GM21786 (cell line): ENCODE data around the gene CFAP61.

ENCODE experiments used
- ATAC-seq: cut with Tn5 transposase; IDR thresholded peaks from one replicate; pipeline ENCODE4 v1.9.1; 2021; ENCODE audit not compliant: unreplicated experiment

The CFAP61 gene

GRCh38 chr20:20266552-20266951, 214.2 kb downstream of the CFAP61 start:
- ATAC-seq: no peak

- ATAC-seq: no peak
Observed at GRCh38 chr20:20267685-20268370, 215.5 kb downstream of the CFAP61 start.

GRCh38 chr20:20271271-20271670, 218.9 kb downstream of the CFAP61 start:
- ATAC-seq: no peak

GRCh38 chr20:20272686-20273085, 220.4 kb downstream of the CFAP61 start:
- no peak for ATAC-seq

- no peak for ATAC-seq
Observed at GRCh38 chr20:20273286-20273685, 221.0 kb downstream of the CFAP61 start.

- ATAC-seq: no peak
Observed at GRCh38 chr20:20274821-20275220, 222.5 kb downstream of the CFAP61 start.

- ATAC-seq: no peak
Observed at GRCh38 chr20:20275636-20276035, 223.3 kb downstream of the CFAP61 start.

GRCh38 chr20:20276811-20277530, 224.6 kb downstream of the CFAP61 start:
- no peak for ATAC-seq

GRCh38 chr20:20277894-20278335, 225.6 kb downstream of the CFAP61 start:
- ATAC-seq: no peak

GRCh38 chr20:20286061-20286460, 233.7 kb downstream of the CFAP61 start:
- ATAC-seq: no peak

GRCh38 chr20:20289331-20289730, 237.0 kb downstream of the CFAP61 start:
- no peak for ATAC-seq

GRCh38 chr20:20292472-20292871, 240.1 kb downstream of the CFAP61 start:
- ATAC-seq: no peak

- no peak for ATAC-seq
Observed at GRCh38 chr20:20293141-20293540, 240.8 kb downstream of the CFAP61 start.

GRCh38 chr20:20293691-20294385, 241.5 kb downstream of the CFAP61 start:
- no peak for ATAC-seq

- ATAC-seq: no peak
Observed at GRCh38 chr20:20295621-20296498, 243.5 kb downstream of the CFAP61 start.

GRCh38 chr20:20297181-20297580, 244.8 kb downstream of the CFAP61 start:
- no peak for ATAC-seq

GRCh38 chr20:20297752-20298151, 245.4 kb downstream of the CFAP61 start:
- ATAC-seq: no peak

GRCh38 chr20:20299904-20300303, 247.6 kb downstream of the CFAP61 start:
- no peak for ATAC-seq

- ATAC-seq: no peak
Observed at GRCh38 chr20:20303320-20303719, 251.0 kb downstream of the CFAP61 start.

- no peak for ATAC-seq
Observed at GRCh38 chr20:20303742-20304141, 251.4 kb downstream of the CFAP61 start.

- no peak for ATAC-seq
Observed at GRCh38 chr20:20304942-20305341, 252.6 kb downstream of the CFAP61 start.
